Liver (tissue), 3 donors: ENCODE measurements around the gene PPAN.

Experiments
- JUND ChIP-seq, 2 donors: IDR thresholded peaks; 2 replicates each; pipeline ENCODE4 v1.6.1; 2016; ENCODE audit warnings: antibody characterized with exemption in 2 of 2
- RXRA ChIP-seq, 2 donors: IDR thresholded peaks; 2 replicates each; pipeline ENCODE4 v1.6.1; 2017 to 2018; ENCODE audit warnings: antibody characterized with exemption in 2 of 2, mild to moderate bottlenecking in 1 of 2
- YY1 ChIP-seq: IDR thresholded peaks from 2 replicates; pipeline ENCODE4 v1.6.1; 2016; ENCODE audit warnings: antibody characterized with exemption, mild to moderate bottlenecking
- TF ChIP-seq, protein P1 (sequence below): fragments of 150-350 bp; IDR thresholded peaks from 2 replicates; pipeline ENCODE4 v1.5.1; 2017; ENCODE audit warnings: improper control_type of control experiment, low read depth, low read length; ENCODE audit not compliant: missing input control
- donor health status: healthy.
- donor health status: healthy.

DNA sequence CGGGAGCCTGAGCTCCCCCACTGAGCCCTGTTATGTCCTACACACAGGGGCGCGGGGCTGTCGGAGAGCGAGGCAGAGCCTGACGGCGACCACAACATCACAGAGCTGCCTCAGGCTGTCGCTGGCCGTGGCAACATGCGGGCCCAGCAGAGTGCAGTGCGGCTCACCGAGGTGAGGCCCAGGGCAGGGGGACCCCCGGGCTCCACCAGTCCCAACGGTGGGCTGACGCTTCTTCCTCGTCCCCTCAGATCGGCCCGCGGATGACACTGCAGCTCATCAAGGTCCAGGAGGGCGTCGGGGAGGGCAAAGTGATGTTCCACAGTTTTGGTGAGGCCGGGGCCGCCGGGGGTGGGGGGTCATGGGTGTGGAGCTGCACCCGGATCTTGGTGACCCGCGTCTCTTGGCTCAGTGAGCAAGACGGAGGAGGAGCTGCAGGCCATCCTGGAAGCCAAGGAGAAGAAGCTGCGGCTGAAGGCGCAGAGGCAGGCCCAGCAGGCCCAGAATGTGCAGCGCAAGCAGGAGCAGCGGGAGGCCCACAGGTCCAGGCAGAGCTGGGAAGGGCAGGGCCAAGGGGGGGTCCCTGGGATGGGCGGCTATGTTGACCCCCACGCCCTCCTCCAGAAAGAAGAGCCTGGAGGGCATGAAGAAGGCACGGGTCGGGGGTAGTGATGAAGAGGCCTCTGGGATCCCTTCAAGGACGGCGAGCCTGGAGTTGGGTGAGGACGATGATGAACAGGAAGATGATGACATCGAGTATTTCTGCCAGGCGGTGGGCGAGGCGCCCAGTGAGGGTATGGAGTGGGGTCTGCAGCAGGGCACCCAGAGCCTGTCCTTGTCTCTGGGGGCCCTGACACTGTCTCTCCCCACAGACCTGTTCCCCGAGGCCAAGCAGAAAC lies 4.2 kb downstream of the PPAN start:
- TF ChIP-seq, protein P1, sequence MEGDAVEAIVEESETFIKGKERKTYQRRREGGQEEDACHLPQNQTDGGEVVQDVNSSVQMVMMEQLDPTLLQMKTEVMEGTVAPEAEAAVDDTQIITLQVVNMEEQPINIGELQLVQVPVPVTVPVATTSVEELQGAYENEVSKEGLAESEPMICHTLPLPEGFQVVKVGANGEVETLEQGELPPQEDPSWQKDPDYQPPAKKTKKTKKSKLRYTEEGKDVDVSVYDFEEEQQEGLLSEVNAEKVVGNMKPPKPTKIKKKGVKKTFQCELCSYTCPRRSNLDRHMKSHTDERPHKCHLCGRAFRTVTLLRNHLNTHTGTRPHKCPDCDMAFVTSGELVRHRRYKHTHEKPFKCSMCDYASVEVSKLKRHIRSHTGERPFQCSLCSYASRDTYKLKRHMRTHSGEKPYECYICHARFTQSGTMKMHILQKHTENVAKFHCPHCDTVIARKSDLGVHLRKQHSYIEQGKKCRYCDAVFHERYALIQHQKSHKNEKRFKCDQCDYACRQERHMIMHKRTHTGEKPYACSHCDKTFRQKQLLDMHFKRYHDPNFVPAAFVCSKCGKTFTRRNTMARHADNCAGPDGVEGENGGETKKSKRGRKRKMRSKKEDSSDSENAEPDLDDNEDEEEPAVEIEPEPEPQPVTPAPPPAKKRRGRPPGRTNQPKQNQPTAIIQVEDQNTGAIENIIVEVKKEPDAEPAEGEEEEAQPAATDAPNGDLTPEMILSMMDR = no peak
- TF ChIP-seq YY1 (no peak), RXRA (IDR thresholded peaks at IDR 0.05) (no peak), JUND (IDR thresholded peaks at IDR 0.05) (no peak)
